ENCODE results near the gene ETF1. TPM values are rescaled to one million over a fixed set of nuclear protein-coding genes. Genes with fewer than 3 reads are reported as not detected.

Gene ETF1
- total RNA-seq, 1 experiment from 2014 or later = 176 TPM

- DNase-seq (ENCODE audit: extremely low read depth, low read depth) = no peak
Measured at GRCh38 chr5:138564242-138564641, 21.2 kb upstream of the ETF1 start.

- no peak for DNase-seq (ENCODE audit: extremely low read depth, low read depth)
Measured at GRCh38 chr5:138563340-138564118, 20.5 kb upstream of the ETF1 start.

DNA sequence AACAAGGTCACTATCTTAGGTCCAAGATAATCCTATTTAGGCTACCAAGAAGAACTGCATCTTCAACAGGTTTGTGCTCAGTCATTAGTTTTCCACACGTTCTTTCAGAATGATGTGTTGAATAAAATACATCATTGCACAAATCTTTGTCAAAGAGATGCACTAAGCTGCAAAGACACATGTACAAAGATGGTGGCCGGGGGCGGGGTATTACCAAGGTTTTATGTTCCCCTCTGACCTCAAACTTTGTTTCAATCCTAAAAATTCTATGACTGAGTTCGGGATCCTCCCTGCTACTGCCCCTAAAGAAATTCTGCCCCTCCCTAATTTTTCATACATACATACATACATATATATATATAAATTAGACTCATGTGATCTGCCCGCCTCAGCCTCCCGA lies 17.9 kb upstream of the ETF1 start:
- DNase-seq (ENCODE audit: extremely low read depth, low read depth) = no peak

DNA sequence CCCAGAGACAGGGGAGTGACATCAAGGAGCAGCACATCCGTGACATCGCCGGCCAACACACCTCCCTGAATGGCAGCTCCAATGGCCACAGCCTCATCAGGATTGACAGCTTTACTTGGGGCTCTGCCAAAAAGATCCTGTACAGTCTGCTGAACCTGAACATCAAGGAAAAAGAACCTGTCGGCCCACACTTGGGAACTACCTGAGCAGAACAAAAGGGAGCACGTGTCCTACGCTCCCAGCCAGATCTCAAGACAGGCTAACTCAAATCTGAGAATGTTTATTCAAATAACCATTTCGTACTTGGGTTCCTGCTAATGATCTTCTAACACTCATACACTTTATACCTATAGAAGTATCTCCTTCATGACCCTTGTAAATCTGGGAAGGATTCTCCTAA lies 16.9 kb upstream of the ETF1 start:
- DNase-seq (ENCODE audit: extremely low read depth, low read depth) = no peak

DNA sequence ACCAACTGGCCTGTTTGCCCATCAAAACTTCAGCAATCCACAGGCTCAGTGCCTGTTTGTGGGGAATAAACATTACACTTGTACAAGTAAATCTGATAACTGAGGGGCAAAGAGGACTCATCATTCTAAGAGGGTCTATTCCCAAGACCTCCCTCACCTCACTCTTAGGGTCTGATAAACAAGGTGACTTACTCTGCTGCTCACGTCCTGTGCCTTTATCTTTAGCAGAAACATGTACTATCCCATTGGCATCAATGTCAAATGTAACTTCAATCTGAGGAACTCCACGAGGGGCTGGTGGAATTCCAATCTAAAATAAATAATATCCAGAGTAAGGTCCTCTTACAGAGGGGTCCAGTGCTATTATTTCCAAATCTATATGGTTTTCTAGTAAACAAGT lies 14.6 kb upstream of the ETF1 start:
- no peak for DNase-seq (ENCODE audit: extremely low read depth, low read depth)

- DNase-seq (ENCODE audit: extremely low read depth, low read depth) = no peak
Measured at GRCh38 chr5:138554143-138554542, 11.1 kb upstream of the ETF1 start.

DNA sequence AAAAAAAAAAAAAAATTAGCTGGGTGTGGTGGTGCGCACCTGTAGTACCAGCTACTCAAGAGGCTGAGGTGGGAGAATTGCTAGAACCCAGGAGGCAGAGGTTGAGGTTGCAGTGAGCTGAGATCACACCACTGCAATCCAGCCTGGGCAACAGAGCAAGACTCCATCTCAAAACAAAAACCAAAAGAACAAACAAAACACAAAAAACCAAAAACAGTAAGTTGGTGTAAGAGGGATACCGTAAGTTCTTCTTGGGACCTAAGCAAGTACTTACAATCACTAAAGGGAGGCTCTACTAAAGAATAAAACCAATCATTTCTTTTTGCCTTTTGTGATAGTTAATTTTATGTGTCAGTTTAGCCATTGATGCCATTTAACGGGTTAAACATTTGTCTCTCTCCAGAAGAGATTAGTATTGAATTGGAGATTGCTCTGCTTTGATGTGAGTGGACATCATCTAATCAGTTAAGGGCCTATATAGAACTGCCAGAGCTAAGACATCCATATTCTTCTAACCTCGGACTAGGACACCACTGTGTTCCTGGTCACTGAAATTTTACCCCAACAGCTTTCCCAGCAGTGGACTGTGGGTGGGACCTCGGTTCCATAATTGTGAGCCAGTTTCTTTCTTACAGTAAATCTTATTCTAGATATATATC lies 10.5 kb upstream of the ETF1 start:
- DNase-seq (ENCODE audit: extremely low read depth, low read depth) = no peak

- DNase-seq (ENCODE audit: extremely low read depth, low read depth) = no peak
Measured at GRCh38 chr5:138552657-138553056, 9.6 kb upstream of the ETF1 start.

DNA sequence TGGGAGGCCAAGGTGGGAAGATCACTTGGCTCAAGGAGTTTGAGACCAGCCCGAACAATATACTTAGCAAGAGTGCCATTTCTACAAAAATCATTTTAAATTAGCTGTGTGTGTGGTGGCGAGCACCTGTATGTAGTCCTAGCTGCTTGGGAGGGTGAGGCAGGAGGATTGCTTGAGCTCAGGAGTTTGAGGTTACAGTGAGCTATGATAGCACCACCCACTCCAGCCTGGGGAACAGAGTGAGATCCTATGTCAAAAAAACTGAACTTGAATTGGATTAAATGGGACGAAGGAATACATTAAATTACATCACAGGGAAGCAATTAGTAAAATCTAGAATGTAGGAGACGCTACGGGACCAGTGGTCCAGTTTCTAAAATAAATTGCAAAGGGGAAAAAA lies 6.4 kb upstream of the ETF1 start:
- no peak for DNase-seq (ENCODE audit: extremely low read depth, low read depth)

GRCh38 chr5:138545919-138546562 lies 3.0 kb upstream of the ETF1 start:
- no peak for DNase-seq (ENCODE audit: extremely low read depth, low read depth)

DNA sequence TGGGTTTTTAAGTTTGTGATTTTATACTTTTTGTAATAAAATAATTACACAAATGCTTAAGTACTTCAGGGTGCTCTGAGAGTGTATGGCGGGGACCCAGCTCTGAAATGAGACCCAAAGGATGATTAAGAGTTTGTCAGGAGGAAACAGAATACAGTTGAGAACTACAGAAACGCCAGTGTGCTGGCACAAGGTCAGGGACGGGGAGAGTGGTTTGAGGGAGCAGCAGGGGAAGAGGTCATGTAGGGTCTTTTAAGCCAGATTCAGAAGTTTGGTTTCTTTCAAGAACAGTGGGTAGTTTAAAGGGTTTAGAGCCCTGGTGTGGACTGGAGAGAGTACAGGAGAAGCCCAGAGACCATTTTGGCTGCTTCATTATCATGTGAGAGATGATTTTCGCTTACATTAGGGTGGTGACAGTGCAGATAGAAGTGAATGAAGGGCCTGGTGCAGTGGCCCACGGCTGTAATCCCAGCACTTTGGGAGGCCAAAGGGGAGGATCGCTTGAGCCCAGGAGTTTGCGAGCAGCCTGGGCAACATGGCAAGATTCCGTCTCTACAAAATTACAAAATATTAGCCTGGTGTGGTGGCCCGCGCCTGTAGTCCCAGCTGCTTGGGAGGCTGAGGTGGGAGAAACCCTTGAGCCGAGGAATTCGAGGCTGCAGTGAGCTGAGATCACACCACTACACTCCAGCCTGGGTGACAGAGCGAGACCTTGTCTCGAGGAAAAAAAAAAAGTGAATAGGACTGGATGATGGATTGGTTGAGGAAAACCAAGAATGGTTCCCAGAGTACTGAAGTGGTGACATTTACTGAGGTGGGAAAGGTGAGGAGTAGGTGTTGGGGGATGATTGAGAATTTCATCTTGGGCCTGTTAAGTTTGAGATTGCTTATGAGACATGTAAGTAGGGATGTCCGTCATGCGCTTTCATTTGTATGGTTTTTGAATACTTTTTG lies 1.4 kb upstream of the ETF1 start:
- DNase-seq (ENCODE audit: extremely low read depth, low read depth) = no peak

DNA sequence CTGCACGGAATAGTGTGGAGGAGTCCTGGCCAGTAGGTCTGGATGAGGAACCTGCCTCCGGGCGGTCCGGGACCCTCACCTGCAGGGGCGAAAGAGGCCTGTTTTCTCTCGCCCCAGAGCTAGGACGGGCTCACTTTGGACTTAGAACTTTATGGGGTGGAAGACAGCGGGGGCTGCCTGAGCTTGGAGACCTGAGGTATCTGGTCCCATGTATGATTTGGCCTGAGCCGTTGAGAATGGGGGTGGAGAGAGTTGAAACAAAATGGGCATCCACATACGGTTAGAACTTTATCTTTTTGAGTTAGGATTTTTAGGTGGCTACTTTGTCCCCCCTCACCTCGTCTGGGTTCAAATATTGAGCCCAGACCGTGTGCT lies 681 bp upstream of the ETF1 start:
- no peak for DNase-seq (ENCODE audit: extremely low read depth, low read depth)

DNA sequence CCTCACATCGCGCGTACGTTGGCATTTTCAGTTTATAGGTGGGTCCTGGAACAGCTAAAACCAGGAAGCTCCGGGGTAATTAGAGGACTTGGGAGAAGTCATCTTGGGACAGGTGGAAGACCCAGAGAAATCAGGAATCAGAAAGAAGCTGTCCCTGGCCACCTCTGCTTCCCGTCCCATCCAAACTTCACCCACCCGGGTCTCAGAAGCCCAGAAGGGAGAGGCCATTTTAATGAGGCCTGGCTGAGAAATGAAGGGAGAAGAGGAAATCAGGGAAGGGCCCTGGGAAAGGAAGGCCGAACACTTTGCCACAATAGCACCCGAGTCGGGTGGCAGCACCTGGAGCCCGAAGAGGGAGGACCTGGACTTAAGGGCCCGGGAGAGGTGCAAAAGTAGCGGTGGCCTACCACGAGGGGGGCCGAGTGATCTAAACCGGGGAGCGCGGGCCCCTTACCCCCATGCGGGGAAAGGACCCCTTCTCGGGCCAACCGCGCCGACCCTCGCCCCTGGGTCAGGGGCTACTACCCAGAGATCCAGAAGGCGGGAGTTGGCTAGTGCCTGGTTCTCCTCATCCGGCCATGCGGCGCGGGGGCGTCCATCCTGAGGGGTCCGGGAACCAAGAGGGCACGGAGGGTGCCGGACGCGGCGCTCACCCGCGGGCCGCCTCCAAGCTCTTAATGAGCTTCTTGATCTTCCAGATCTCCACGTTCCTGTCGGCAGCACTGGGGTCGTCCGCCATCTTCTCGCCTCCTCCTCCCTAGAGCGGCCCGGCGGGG lies 668 bp downstream of the ETF1 start:
- DNase-seq (ENCODE audit: extremely low read depth, low read depth) = no peak

- no peak for DNase-seq (ENCODE audit: extremely low read depth, low read depth)
Measured at GRCh38 chr5:138541511-138542179, 1.4 kb downstream of the ETF1 start.

DNA sequence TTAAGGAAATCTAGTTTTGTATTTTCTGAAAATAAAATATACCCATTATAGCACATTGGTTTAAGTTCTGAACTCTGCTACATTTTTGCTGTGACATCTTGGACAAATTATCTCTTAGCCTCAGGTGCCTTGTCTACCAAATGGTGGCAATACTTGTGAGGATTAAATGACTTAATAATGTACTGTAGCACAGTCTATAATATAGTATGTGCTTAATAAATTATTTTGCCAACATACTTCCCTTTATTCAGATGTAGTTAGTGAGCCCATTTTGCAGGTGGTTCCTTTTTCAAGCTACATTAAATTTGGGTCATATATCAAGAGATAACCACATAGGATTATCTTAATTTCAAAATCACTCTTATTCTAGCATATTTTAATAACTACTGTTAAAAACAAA lies 3.2 kb downstream of the ETF1 start:
- no peak for DNase-seq (ENCODE audit: extremely low read depth, low read depth)

DNA sequence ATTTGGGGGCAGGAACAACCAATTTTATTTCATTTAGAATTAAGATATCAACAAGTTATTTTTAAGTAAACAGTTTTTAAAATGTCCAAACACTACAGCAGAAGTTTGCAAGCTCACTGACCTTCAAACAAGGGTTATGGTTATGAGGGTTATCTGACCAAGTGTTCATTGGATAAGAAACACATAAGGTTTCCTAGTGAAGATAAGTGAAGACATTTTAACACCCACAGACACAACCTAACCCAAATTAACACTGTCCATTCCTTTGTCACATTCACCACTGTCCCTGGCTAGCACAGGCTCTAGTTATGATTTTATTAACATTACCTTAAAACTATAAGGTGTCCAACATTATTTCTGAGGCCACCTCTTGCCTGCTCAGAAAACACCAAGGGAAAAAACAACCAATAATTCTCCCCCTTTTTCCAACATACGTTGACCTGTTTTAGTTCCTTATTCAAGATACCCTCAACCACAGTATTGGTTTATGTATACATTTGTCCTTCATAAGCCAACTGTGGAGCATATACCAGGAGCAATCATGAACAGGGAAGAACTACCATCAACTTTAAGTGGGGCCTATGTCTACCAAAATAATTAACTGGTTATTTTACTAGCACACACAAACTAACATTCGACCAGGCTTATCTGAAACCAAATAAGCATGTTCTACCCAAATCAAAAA lies 4.0 kb downstream of the ETF1 start:
- no peak for DNase-seq (ENCODE audit: extremely low read depth, low read depth)

- no peak for DNase-seq (ENCODE audit: extremely low read depth, low read depth)
Measured at GRCh38 chr5:138536665-138537315, 6.2 kb downstream of the ETF1 start.

DNA sequence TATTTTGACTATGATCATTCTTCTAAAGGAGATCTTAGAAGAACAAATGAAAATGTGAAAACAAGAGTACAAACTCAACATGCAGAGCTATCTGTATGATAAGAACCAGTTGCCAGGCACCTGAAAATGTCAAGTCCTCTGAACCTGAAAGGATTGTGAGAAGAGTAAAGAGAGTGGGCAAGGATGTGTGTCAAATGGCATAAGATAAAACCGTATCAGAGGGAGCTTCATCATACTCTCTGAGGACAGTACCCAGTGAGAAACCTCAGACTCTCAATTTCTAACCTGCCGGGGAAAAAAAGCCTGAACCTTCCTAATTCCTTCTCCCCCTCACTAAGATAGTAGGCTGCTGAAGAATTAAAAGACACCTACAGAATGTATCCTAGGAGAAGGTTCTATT lies 6.8 kb downstream of the ETF1 start:
- no peak for DNase-seq (ENCODE audit: extremely low read depth, low read depth)

Measured in NCI-H460 (cell line).